Breast epithelium (tissue), 3 donors: ENCODE measurements around the gene PRDM10.

Source experiments
- POLR2A ChIP-seq: fragments of 450-650 bp; IDR thresholded peaks from one replicate; pipeline ENCODE4 v1.6.1; 2016; ENCODE audit warnings: antibody characterized with exemption, mild to moderate bottlenecking, moderate library complexity
- TF ChIP-seq, protein P1 (sequence below), 3 donors: fragments of 450-650 bp; IDR thresholded peaks; one replicate each; pipeline ENCODE4 v1.5.1; 2016 to 2017; ENCODE audit warnings: antibody characterized with exemption in 3 of 3, mild to moderate bottlenecking in 3 of 3, moderate library complexity in 3 of 3

DNA sequence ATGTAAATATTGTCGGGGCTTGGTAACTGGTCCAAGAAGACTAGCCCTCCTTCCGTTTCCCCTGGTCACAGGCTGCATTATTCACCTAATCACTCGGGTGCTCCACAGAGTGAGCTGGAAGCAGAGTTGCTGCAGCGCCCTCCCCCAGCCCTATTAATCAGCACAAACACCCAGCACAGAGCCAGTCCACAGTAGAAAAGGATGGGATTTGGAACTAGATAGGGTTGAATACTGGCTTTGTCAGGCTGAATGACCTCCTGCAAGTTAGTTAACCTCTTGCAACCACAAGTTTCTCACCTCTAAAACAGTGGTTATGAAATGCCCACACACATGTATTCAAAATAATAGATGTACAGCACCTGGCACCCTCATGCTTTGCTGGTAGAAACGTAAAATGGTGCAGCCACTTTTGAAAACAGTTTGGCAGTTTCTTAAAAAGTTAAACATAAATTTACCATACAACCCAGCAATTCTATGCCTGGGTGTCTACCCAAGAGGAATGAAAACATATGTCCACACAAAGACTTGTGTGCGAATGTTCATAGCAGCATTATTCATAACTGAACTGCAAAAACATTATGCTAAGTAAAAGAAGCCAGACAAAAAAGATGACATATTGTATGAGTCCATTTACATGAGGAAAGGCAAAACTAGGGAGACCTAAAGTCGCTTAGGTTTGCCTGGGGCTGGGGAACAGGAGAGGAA, 35.4 kb upstream of the PRDM10 start:
- TF ChIP-seq, protein P1, sequence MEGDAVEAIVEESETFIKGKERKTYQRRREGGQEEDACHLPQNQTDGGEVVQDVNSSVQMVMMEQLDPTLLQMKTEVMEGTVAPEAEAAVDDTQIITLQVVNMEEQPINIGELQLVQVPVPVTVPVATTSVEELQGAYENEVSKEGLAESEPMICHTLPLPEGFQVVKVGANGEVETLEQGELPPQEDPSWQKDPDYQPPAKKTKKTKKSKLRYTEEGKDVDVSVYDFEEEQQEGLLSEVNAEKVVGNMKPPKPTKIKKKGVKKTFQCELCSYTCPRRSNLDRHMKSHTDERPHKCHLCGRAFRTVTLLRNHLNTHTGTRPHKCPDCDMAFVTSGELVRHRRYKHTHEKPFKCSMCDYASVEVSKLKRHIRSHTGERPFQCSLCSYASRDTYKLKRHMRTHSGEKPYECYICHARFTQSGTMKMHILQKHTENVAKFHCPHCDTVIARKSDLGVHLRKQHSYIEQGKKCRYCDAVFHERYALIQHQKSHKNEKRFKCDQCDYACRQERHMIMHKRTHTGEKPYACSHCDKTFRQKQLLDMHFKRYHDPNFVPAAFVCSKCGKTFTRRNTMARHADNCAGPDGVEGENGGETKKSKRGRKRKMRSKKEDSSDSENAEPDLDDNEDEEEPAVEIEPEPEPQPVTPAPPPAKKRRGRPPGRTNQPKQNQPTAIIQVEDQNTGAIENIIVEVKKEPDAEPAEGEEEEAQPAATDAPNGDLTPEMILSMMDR (IDR thresholded peaks at IDR 0.05): no peak
- no peak for TF ChIP-seq POLR2A
